Measurements from ENCODE around the gene NKG7.
A peak's percentile ranks its signal among the peaks of the same experiment; 100 is the strongest.

NKG7 gene

GRCh38 chr19:51375504-51376221 is 3.2 kb upstream of the NKG7 start:
- no peak for DNase-seq (ENCODE audit: low read depth)
- no peak overlapping the region for H3K4me3 ChIP-seq (ENCODE audit: low read length)
- no peak for TF ChIP-seq CTCF (IDR thresholded peaks at IDR 0.05; ENCODE audit: insufficient read depth, low read depth, low read length, missing control alignments)

GRCh38 chr19:51372021-51372648 is 319 bp downstream of the NKG7 start:
- no peak for TF ChIP-seq CTCF (IDR thresholded peaks at IDR 0.05; ENCODE audit: insufficient read depth, low read depth, low read length, missing control alignments)
- no peak overlapping the region for H3K4me3 ChIP-seq (ENCODE audit: low read length)
- no peak for DNase-seq (ENCODE audit: low read depth)

DNA sequence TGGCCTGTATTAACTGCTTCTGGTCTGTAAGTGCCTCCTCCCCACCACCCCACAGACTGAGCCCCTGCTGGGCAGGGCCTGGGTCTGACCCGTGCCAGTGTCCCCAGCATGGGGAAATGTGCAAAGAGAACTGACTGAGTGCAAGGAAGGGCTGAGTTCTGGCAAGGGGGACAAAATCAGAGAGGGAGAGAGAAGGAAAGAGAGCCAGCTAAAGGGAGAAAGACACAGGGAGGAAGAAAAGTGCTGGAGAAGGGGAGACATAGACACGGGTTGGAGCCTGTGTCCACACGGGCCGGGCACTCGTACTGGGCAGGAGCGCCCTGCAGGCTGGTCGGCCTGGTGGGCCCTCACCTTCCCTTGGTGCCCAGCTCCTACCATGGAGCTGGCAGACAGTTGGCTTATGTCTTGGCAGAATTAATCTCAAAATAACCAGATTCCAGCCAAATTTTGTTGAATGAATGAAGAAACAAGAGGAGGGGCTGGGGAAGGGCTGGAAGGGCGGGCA is 1.2 kb downstream of the NKG7 start:
- H3K4me3 ChIP-seq (ENCODE audit: low read length) = no peak overlapping the region
- no peak for DNase-seq (ENCODE audit: low read depth)
- TF ChIP-seq CTCF (IDR thresholded peaks at IDR 0.05; ENCODE audit: insufficient read depth, low read depth, low read length, missing control alignments) = no peak

GRCh38 chr19:51370230-51370629 is 2.2 kb downstream of the NKG7 start:
- H3K4me3 ChIP-seq (ENCODE audit: low read length) = no peak overlapping the region
- no peak for TF ChIP-seq CTCF (IDR thresholded peaks at IDR 0.05; ENCODE audit: insufficient read depth, low read depth, low read length, missing control alignments)
- DNase-seq (ENCODE audit: low read depth) = no peak

DNA sequence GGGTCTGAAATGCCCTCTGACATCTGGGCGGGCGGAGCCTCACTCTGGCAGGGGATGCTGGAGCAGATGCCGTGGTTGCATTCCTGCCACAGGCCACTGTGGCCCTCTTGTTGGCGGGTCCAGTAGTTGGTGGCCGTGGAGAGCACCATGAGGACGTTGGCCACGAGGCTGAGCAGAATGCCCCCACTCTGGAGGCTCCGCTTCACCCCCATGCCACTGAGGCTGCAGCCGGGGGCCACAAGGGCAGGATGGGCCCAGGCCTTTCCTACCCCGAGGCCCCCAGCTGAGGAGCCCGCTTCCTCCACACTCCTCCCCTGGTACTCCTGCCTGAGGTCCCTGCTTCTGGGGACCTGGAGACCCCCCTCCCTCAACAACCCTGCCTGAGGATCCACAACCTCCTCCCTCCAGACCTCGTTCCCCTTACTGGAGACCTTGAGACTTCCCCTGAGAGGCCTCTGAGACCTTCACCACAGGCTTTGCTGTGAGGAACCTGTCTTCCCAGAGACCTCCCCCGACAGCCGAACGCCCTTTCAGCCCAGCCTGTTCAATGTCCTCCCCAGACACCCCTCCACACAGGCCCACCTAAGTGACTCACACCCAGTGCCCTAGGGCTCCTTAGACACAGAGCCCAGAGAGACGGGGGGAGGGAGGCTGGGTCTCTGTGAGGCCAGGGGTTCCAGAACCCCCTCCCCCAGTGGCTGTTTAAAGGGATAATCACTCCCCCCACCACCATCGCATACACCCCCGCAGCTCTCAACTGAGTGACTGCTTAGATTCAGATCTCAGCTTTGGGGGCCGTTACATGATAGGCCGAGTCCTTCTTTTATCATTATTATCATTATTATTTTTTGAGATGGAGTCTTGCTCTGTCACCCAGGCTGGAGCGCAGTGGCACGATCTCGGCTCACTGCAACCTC is 3.8 kb downstream of the NKG7 start, which contains the start of gene CLDND2:
CLDND2 (minus strand) TSS at position 638 of the 917 bp plus-strand sequence; CDS start at position 212, 426 bp downstream.
- TF ChIP-seq CTCF (IDR thresholded peaks at IDR 0.05; ENCODE audit: insufficient read depth, low read depth, low read length, missing control alignments) = no peak
- DNase-seq (ENCODE audit: low read depth) = no peak
- peak within 1 kb of the TSS; percentile 78 for H3K4me3 ChIP-seq (ENCODE audit: low read length)

- H3K4me3 ChIP-seq (ENCODE audit: low read length) = peak overlapping the region; percentile 78
- TF ChIP-seq CTCF (IDR thresholded peaks at IDR 0.05; ENCODE audit: insufficient read depth, low read depth, low read length, missing control alignments) = no peak
- DNase-seq (ENCODE audit: low read depth) = peak; percentile 98
These were observed 4.7 kb downstream of the NKG7 start for GRCh38 chr19:51367565-51368365.
